ENCODE measurements around the gene FAU. TPM values are rescaled to one million over a fixed set of nuclear protein-coding genes. Genes with fewer than 3 reads are reported as not detected.

Gene FAU
- total RNA-seq, 1 donor from 2014 or later = 1,253 TPM

GRCh38 chr11:65111159-65111743 is 10.7 kb downstream of the FAU start:
- Histone ChIP-seq H3K27me3 (no peaks in the 10 kb centered on the region), H3K27ac (peak overlapping the region in 1 of 2 donors; percentile 17), H3K4me3 (peak overlapping the region; percentile 54 to 66), H3K4me1 (peaks cover 18 to 30% of the 10 kb centered on the region in 2 donors), H3K9me3 (no peaks in the 10 kb centered on the region), H3K36me3 (peaks cover 26 to 34% of the 10 kb centered on the region in 2 donors)
- no peak for TF ChIP-seq CTCF (IDR thresholded peaks at IDR 0.05)
- intact Hi-C loops (cut with DNase I) = loop anchor here (2.0 to 10.0 kb wide), 2 partner anchors 24 to 256 kb away; partner anchors contain the start of gene SYVN1
- no peak for DNase-seq (ENCODE audit: low spot score in 2 of 2)

- Histone ChIP-seq H3K4me1 (peaks cover 16 to 25% of the 10 kb centered on the region in 2 donors), H3K27me3 (no peaks in the 10 kb centered on the region), H3K27ac (peak overlapping the region; percentile 15 to 17), H3K36me3 (peaks cover 29% of the 10 kb centered on the region in 2 donors), H3K9me3 (no peaks in the 10 kb centered on the region), H3K4me3 (no peak overlapping the region)
- TF ChIP-seq CTCF (IDR thresholded peaks at IDR 0.05) = peak; percentile 97 to 100 (median 97)
- intact Hi-C loops (cut with DNase I) = loop anchor here (2.0 to 10.0 kb wide), 2 partner anchors 24 to 256 kb away; partner anchors contain the start of gene SYVN1
- DNase-seq (ENCODE audit: low spot score in 2 of 2) = peak in 1 of 2 donors; percentile 95
These were observed 11.5 kb downstream of the FAU start for GRCh38 chr11:65110354-65110861.

GRCh38 chr11:65109231-65110198 is 12.4 kb downstream of the FAU start:
- no peaks in the 10 kb centered on the region for H3K27me3 ChIP-seq
- intact Hi-C loops (cut with DNase I) = loop anchor here (2.0 to 10.0 kb wide), 2 partner anchors 25 to 255 kb away; partner anchors contain the start of gene SYVN1
- peaks cover 16 to 25% of the 10 kb centered on the region in 2 donors for H3K4me1 ChIP-seq
- H3K4me3 ChIP-seq = no peak overlapping the region
- H3K36me3 ChIP-seq = peaks cover 29% of the 10 kb centered on the region in 2 donors
- no peak for DNase-seq (ENCODE audit: low spot score in 2 of 2)
- no peaks in the 10 kb centered on the region for H3K9me3 ChIP-seq
- no peak overlapping the region for H3K27ac ChIP-seq
- no peak for TF ChIP-seq CTCF (IDR thresholded peaks at IDR 0.05)

- intact Hi-C loops (cut with DNase I) = no loop called here
- no peak for DNase-seq (ENCODE audit: low spot score in 2 of 2)
- TF ChIP-seq CTCF (IDR thresholded peaks at IDR 0.05) = no peak
- Histone ChIP-seq H3K27ac (no peak overlapping the region), H3K27me3 (no peaks in the 10 kb centered on the region), H3K36me3 (peaks cover 29% of the 10 kb centered on the region in 2 donors), H3K9me3 (no peaks in the 10 kb centered on the region), H3K4me1 (peaks cover 16 to 25% of the 10 kb centered on the region in 2 donors), H3K4me3 (no peak overlapping the region)
These were observed 13.3 kb downstream of the FAU start for GRCh38 chr11:65108469-65109123.

Data from ascending aorta (tissue), 2 donors.